ENCODE measurements around the gene REM1. TPM values are rescaled to one million over a fixed set of nuclear protein-coding genes. Genes with fewer than 3 reads are reported as not detected.

The REM1 gene
- total and polyA plus RNA-seq, 2 of the 13 experiments (the other 11 are each of a cell fraction or from before 2014, with no cell fraction given) = not detected

DNA sequence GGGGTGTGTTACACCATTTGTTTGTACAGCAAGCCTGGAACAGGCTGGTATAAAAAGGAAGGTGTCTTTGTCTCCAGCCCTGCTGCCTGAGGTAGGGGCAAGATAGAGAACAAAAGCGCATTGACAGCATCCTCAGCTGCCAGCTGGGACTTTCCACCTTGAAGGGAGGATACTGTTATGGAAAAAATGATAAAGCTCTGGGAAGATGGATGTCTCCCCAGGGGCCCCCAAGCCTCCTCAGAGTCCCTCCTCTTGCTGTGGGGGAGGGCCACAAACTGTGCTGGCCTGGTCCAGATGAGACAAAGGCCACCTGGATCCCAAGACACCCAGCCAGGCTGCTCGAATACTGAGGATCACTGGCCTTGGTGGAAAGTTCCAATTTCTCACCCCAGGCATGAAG lies 13.0 kb downstream of the REM1 start:
- Histone ChIP-seq H3K9me3 (ENCODE audit: low read length) (no peaks in the 10 kb centered on the region), H2AFZ (ENCODE audit: low read length) (no peak overlapping the region), H3K27me3 (ENCODE audit: control insufficient read depth in 1 of 2, insufficient read depth in 2 of 2, low read length in 2 of 2) (peaks cover 3 to 32% of the 10 kb centered on the region in 2 experiments; a peak in 3 of 5 replicates), H3K4me1 (ENCODE audit: insufficient read depth, low read length) (no peaks in the 10 kb centered on the region), H3K4me2 (ENCODE audit: low read depth, low read length) (no peak overlapping the region), H3K36me3 (replicated peaks in 1 of 2; ENCODE audit: control insufficient read depth in 1 of 2, insufficient read depth in 2 of 2, low read length in 2 of 2) (no peaks in the 10 kb centered on the region), H3K27ac (ENCODE audit: extremely low read length, insufficient read depth, low read length) (no peak overlapping the region), H3K4me3 (replicated peaks in 1 of 3; ENCODE audit: insufficient read depth in 1 of 3, low read depth in 2 of 3, low read length in 3 of 3) (no peak overlapping the region), H4K20me1 (ENCODE audit: insufficient read depth, low read length) (no peaks in the 10 kb centered on the region), H3K9ac (ENCODE audit: insufficient read depth, low read depth, low read length) (no peak overlapping the region), H3K79me2 (ENCODE audit: insufficient read depth, low read length) (no peaks in the 10 kb centered on the region)
- intact Hi-C loops (cut with micrococcal nuclease; ENCODE audit: unreplicated experiment) (no loop called here), in situ Hi-C loops (cut with HindIII; ENCODE audit: extremely low pct_ligation_motif_present, low pct_unique_long_range_greater_than_20kb) (no loop called here)
- TF ChIP-seq PHF8 (CRISPR knock-in tag; IDR thresholded peaks at IDR 0.05) (no peak), PRDM10 (CRISPR knock-in tag; IDR thresholded peaks at IDR 0.05; ENCODE audit: low read depth) (no peak), DR1 (CRISPR knock-in tag; IDR thresholded peaks at IDR 0.05) (no peak), ZSCAN29 (CRISPR knock-in tag; conservative IDR thresholded peaks at IDR 0.05) (no peak), PPARG (CRISPR knock-in tag; conservative IDR thresholded peaks at IDR 0.05) (no peak), ONECUT2 (CRISPR knock-in tag; IDR thresholded peaks at IDR 0.05) (no peak), ZEB1 (IDR thresholded peaks at IDR 0.05; ENCODE audit: insufficient replicate concordance, low read depth) (no peak), ZNF138 (CRISPR knock-in tag; IDR thresholded peaks at IDR 0.05; ENCODE audit: low read depth) (no peak), ADNP (CRISPR knock-in tag; IDR thresholded peaks at IDR 0.05) (no peak), ZNF746 (CRISPR knock-in tag; IDR thresholded peaks at IDR 0.05) (no peak)
- no peak for FAIRE-seq
- 37% methylated on average over 2 of the region's 2 CpGs for WGBS (ENCODE audit: low lambda C conversion rate)
- ChIA-PET CTCF (ENCODE audit: low intra/inter-chr PET ratio, low total read pairs) (no interaction called here), POLR2A (no interaction called here)
- no peak for DNase-seq (ENCODE audit: low spot score)
- ATAC-seq = no peak
- BruUV-seq (replicated peaks) = no TSS peak

All from HepG2 (cell line).